HPDE6-E6E7 (cell line): ENCODE measurements around the gene TAF6.
A peak's percentile ranks its signal among the peaks of the same experiment; 100 is the strongest.

ENCODE experiments used
- DNase-seq: peaks from one replicate; pipeline ENCODE4 v3.0.0; 2011; ENCODE audit warnings: missing footprints; ENCODE audit errors: extremely low spot score

Gene TAF6

GRCh38 chr7:100095704-100096103, 23.5 kb downstream of the TAF6 start:
- no peak for DNase-seq

GRCh38 chr7:100095289-100095688, 23.9 kb downstream of the TAF6 start:
- DNase-seq = no peak

GRCh38 chr7:100093925-100094486, 25.2 kb downstream of the TAF6 start:
- DNase-seq = no peak

GRCh38 chr7:100093498-100093897, 25.7 kb downstream of the TAF6 start:
- no peak for DNase-seq

DNA sequence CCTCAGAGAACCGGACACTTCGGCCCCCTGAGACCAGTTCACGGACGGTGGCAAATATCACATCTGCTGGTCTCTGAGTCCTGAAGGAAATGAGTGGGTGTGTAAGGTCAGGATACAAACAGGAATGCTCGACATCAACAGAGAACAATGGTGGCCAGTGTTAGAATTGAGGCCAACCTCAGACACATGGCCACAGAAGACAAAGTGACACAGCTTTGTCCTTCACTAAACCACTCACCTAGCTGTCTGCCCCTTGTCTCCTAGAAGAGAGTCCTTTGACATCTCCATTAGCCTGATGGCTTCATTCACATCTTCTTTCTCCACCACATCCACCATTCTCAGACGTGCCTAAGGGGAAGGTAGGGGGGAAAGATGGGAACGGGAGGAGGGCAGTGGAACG, 26.1 kb downstream of the TAF6 start:
- no peak for DNase-seq

- no peak for DNase-seq
Observed at GRCh38 chr7:100091411-100092181, 27.6 kb downstream of the TAF6 start.

- no peak for DNase-seq
Observed at GRCh38 chr7:100090527-100091410, 28.4 kb downstream of the TAF6 start.

DNA sequence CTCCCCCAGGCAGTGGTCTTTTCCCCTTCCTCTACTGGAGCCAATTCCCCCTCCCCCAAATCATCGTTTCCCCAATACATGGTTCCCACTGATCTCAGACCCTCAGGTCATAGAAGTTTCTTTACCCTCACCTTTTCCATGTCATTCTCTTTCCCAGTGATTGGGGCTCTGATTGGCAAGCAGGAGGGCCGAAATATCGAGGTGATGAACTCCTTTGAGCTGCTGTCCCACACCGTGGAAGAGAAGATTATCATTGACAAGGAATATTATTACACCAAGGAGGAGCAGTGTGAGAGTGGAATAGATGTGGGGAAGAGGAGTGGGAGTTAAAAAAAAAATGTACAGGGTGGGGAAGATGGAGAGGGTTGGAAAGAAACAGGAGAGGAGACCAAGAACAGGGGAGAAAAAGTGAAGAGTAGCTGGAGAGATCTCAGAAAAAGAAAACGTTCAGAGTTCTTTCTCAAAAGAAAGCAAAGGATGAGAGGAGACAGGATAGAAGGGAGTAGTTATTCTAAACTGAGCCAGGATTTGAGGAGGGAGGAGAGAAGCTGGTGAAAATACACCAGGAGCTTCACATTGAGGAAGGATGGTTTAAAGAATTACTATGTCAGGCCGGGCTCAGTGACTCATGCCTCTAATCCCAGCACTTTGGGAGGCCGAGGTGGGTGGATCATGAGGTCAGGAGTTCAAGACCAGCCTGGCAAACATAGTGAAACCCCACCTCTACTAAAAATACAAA, 29.5 kb downstream of the TAF6 start:
- DNase-seq = no peak

DNA sequence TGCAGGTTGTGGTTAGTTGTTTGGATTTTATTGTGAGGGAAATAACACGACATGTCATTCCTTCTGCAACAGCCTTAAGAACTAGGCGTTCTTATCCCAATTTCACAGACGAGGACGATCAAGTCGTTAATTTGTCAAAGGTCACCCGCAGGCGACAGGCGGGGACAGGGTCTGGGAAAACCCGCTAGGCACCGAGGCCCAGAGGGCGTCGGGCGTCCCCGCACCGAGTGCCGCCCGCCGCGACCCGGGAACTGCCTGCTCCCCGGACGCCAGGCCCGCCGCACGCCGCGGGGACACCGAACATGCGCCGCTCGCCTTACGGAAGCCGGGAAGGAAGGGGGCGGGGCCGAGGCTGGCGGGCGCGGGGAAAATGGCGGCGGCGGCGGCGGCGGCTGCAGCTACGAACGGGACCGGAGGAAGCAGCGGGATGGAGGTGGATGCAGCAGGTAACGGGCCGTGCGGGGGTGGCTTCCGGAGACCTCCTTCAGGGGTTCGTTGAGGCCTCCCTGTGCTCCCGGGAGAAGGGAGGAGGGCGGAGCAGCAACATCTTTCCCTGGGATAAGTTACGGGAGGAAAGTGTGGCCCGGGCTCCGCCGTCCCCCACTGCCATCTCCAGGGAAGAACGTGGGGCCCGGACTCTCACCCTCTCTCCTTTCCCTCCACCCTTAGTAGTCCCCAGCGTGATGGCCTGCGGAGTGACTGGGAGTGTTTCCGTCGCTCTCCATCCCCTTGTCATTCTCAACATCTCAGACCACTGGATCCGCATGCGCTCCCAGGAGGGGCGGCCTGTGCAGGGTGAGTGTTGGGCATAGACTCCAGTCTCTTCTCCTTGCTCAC, 30.3 kb downstream of the TAF6 start, which contains the start of gene COPS6:
Gene COPS6 (plus strand): TSS at position 349 of the 837 bp plus-strand sequence. CDS start 22 bp downstream, at position 371.
- DNase-seq = no peak

DNA sequence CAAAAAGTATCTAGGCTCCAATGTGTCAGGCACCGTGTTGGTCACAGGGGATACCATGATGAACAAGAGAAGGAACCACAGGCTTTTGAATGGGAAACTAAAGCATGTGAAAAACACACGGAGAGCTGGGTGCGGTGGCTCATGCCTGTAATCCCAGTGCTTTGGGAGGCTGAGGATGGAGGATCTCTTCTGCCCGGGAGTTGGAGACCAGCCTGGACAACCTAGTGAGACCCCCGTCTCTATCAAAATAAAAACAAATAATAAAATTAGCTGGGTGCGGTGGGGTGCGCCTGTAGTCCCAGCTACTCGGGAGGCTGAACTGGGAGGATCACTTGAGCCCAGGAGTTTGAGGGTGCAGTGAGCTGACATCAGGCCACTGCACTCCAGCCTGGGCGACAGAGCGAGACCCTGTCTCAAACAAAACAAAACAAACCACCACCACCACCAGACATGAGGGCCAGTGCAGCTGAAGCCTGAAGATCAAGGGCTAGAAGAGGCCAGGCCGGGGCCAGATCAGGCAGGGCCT, 31.0 kb downstream of the TAF6 start:
- no peak for DNase-seq

GRCh38 chr7:100087055-100087750, 32.0 kb downstream of the TAF6 start:
- no peak for DNase-seq

- DNase-seq = no peak
Observed at GRCh38 chr7:100085515-100085914, 33.6 kb downstream of the TAF6 start.

DNA sequence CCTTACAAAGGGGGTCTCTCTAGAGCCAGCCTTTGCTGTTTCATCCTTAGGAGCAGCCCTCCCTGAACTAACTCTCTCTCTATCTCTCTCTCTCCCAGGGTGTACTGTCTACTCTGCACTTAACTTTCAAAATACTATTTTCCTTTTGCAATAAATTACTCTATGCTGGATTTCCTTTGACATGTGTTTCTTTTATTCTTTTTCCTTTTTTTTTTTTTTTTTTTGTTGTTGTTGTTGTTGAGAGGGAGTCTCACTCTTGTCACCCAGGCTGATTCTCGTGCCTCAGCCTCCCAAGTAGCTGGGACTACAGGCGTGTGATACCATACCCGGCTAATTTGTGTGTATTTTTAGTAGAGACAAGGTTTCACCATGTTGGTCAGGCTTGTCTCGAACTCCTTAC, 36.2 kb downstream of the TAF6 start:
- DNase-seq = no peak

GRCh38 chr7:100081535-100082102, 37.5 kb downstream of the TAF6 start, which contains the start of gene ZNF3:
ZNF3 (minus strand) TSS chr7:100081723; CDS start chr7:100077357, 4,366 bp downstream.
- DNase-seq = peak; percentile 95

- no peak for DNase-seq
Observed at GRCh38 chr7:100080907-100081534, 38.1 kb downstream of the TAF6 start.

GRCh38 chr7:100079024-100079560, 40.1 kb downstream of the TAF6 start:
- DNase-seq = no peak

DNA sequence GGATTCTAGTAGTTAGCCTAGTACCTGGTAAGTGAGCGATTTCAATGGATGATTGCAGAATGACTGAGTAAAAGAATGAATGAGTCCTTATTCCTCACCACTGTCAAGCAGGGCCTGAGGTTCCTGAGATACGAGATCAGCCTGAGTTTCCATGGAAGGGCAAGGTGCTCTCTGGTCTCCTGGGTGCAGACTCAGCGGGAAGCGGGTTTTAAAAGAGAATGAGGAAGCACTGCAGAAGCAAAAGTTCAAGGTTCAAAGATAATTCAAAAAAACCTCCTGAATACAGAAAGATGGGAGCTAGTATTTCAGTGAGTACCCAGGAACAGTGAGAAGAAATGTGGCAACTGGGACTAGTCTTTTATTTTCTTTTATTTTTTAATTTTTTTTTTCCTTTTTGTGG, 42.0 kb downstream of the TAF6 start:
- DNase-seq = no peak

- no peak for DNase-seq
Observed at GRCh38 chr7:100075418-100075817, 43.7 kb downstream of the TAF6 start.

- DNase-seq = no peak
Observed at GRCh38 chr7:100074841-100075240, 44.3 kb downstream of the TAF6 start.
